ENCODE measurements around the gene ALDH4A1.

ALDH4A1 gene

DNA sequence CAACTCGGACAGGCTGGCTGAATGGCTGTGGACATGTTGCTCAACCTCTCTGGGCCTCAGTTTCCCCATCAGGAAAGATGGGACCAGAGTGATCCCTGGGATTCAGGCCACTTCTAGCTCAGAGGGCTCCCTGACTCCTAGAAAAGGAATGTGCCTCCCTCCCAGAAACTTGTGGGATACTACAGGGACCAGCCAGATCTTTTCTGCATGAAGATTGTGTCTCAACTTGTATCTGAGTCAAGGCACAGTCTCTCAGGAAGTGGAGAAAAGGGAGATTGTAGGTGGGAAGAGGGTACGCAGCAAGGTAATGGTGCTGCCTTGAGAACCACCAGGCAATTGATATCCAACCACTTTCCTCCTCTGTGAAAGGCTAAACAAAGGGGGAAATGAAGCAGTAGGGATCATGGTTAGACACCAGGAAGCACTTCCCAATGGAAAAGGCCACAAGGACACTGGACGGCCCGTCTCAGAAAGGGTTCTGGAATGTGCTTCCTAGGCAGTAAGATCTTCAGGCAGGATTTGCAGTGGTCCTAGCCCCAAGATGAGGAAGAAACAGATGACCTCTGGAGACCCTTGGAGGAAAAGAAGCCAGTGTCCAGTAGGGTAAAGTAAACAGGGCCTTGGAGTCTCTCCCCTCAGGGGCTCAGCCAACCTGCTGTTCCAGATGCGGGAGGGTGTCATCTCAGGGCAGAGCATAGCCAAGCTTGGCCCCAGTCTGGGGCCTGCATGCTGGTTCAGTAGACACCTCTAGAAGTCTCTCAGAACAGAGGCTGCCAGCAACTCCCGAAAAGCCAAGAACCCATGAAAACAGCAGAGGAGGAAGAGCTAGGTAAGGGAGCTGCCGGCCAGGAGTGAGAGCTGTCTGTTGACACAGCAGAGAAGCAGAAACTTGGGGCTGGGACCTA lies 37.3 kb upstream of the ALDH4A1 start:
- DNase-seq (ENCODE audit: low read depth in 2 of 2), result no peak

DNA sequence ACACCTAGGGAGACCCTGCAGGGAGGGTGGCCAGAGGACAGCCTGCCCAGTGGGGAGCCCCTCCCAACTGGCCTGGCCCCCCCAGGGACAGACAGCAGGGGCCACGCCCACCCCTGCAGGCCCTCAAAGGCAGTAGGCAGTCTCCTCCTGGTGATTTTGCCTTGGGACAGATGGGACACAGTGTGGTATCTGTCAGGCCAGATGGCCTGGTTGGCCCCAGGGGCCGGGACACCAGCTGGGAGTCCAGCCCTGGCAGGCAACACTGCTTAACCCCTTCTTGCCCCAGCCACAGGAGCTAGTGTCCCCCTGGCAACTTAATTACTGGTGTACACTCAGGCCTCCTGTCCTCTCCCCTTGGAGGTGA lies 36.3 kb upstream of the ALDH4A1 start:
- DNase-seq (ENCODE audit: low read depth in 2 of 2), result no peak

DNA sequence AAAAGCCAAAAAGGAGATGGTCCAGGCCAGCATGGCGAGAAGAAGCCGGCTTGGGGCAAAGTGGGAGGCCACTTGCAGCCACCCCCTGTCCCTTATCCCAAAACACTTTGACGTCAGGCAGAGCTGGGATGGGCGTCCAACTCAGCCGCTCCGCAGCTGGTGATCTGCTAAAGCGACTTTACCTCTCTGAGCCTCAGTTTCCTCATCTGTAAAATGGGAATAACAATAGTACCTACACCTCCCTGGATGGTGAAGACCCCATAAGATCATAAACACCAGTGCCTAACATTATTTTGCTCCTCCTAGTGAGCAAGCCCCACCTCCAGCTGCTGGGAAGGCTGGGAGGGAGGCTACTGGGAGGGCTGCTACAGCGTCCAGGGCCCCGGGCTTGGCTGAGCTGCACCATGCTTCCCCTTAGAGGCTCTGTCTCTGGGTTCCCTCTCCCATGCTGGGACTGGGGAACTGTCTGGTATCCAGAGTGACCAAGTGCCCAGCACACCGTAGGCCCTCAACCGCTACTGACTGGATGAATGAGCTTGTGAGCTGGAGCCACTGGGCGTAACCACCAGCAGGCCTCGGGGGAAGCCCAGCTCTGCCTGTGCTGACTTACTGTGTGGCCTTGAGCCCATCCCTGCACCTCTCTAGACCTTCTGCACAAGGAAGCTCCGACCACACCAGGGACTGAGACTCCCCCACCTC lies 35.8 kb upstream of the ALDH4A1 start:
- DNase-seq (ENCODE audit: low read depth in 2 of 2), result no peak

DNA sequence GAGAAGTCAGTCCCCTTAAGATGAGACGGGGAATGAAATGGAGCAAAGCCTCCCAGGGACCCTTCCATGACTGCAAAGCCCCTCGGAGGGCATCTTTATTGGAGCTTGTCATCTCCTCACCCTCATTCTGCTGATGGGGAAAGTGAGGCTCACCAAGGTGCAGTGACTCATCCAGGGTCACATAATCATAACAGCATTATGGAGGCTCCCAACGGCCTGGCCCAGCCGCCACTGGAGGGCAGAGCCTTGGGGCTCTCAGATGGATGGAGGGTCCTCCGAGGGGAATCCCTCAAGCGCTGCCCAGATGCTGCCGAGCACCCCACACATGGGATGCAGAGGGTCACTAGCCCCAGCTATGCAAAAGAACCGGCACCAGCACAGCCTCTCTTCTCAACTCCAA lies 35.2 kb upstream of the ALDH4A1 start:
- DNase-seq (ENCODE audit: low read depth in 2 of 2), result no peak

DNA sequence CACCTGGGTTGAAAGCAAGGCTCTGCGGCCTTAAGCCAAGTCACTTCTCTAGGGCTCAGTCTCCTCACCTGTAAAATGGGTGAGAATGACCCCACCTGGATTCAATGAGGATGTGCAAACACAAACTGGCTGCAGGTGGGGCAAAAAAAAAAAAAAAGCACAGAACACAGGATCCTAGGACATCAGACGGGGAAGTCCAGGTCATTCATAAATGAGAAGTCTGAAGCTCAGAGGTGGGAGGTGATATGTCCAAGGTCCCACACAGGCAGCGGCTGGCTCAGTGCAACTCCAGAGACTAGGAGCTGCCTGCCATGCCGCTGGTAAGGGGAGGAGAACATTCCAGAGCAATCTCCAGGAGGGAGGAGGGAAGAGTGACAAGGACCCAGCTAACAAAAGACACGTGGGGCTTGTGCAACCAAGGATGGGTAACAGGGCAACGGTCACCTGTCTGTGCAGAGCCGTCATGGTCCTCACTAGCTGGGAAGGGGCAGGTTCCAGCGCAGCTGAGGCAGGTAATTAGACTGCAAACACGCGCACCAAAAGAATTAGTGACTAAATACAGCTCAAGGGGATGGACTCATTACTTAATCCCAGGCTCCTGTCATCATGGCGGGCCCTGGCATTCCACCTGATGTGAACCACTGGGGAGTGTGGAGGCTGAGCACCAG lies 34.6 kb upstream of the ALDH4A1 start:
- no peak for DNase-seq (ENCODE audit: low read depth in 2 of 2)

DNA sequence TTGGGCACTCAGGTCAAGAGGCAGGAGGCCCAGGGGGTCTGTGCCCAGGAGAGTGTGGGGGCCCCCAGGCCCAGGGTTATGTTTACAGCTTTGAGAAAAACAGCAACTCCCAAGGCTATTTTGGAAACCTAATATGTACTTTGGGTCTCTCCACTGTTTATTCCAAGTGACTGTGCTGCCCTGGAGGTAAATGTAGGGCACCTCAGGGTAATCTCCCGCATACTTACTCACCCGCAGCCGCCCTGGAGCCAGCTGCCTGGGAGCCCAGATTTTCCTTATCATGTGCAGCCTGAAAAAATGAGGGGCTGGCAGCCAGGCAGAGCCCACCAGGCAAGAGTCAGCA lies 34.1 kb upstream of the ALDH4A1 start:
- DNase-seq (ENCODE audit: low read depth in 2 of 2), result no peak

DNA sequence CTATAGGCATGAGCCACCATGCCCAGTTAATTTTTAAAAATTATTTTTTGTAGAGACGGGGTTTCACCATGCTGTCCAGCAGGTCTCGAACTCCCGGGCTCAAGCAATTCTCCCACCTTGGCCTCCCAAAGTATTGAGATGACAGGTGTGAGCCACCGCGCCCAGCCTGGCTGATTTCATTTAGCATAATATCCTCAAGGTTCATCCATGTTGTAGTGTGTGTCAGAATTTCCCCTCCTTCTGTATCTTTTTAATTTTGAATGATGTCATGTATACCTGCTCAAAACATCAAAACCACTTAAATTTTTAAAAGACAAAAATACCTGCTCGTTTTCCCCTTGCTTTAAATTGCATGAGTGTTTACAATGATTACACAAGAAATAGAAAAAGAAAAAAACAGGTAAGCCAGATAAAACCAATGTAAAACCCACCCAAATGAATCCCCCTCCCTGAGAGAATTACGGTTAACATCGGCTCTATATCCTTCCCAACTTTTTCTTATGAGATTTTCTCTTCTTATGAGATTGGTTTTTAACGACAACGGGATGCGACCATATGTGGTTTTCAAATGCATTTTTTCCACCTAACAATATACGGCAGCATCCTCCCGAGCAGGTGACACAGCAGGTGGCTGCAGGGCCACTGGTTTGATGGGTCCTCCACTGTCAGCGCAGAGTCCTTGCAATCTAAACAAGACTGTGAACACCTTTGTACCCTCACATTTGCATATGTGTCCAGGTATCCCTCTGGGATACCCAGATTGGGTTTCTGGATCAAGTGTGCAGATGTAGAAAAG lies 32.0 kb upstream of the ALDH4A1 start:
- DNase-seq (ENCODE audit: low read depth in 2 of 2), result no peak

DNA sequence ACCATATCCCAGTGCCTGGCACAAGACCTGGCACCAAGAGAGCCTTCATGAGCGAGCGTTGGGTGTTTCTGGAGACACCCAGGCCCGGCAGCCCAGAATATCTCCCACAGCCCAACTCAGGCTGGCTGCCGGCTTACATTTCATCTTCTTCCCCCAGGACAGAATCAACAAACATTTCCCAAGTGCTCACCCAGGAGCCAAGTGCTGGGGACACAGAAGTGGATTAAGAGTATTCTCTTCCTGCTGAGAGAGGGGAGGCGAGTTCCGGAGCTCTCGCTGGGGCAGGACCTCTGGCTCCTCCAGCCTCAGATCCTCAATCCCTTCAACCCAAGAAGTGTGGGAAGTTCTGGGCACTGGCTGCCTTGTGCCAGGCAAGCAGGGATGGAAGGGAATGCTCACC lies 30.5 kb upstream of the ALDH4A1 start:
- DNase-seq (ENCODE audit: low read depth in 2 of 2), result no peak

DNA sequence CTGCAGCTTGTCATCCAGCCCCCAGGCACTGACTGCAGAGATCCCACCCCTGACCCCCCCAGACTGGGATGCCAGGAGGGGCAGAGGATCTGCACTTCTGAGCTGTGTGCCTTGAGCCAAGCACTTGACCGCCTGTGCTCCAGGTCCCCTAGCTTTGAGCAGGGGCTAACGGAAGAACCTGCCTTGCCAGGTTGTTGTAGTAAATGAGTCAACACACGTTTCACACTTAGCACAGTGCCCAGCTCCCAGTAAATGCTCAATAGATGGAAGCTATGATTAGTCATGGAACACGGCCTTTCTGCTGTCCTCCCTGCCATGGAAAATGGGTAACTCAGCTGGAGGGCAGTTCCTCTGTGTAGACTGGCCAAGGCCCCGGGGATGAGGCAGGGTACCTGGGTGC lies 30.0 kb upstream of the ALDH4A1 start:
- DNase-seq (ENCODE audit: low read depth in 2 of 2), result no peak

DNA sequence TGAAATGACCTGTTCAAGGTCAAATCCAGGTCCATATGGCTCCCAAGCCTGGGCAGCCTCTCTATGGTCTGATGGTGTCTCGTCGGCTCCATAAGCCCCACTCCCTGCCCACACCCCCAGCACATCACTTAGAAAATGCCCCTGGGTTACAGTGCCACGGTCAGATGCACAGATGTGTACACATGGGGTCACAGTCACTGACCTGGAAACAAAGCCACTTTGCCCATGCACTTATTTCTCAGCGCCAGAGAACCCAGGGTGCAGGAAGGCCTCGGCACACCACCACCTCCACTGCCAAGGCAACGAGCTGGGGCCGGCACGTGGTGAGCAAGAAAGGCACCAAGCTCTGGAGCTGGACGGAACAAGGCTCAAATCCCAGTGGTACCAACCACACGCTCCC lies 29.4 kb upstream of the ALDH4A1 start:
- no peak for DNase-seq (ENCODE audit: low read depth in 2 of 2)

DNA sequence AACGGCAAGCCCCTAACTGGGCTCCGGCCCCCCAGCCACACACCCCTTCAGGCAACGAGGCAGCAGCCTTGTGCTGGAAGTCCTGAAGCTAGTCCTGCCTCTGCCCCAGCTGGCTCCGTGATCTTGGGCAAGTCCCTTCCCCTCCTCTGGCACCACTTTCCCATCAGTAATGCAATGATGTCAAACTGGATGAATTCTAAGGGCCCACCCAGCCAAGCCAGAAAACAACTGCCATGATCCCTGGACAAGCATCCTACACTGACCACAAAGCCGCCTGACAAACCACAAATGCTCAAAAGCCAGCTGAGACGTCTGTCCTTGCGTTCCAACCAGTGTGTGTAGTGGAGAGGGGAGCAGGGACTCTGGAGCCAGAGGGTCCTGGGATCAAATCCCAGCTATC lies 27.3 kb upstream of the ALDH4A1 start:
- DNase-seq (ENCODE audit: low read depth in 2 of 2), result no peak

DNA sequence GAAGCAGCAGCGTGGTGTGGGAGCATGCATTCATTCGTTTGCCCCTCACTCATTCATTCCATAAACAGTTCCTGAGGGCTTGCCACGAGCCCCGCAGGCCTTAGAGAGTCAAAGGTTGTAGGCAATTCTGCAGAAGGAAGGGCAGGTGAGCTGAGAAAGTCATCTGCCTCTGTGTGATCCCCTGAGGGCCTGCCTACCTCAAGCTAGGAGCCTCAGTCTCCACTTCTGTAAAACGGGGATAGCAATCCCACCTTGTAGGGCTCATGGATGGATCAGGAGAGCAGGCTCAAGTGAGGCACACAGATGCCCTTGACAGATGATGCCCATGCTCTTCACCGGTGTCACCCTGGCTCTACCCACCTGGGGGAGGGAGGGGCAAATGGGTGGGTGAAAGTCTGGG lies 26.6 kb upstream of the ALDH4A1 start:
- no peak for DNase-seq (ENCODE audit: low read depth in 2 of 2)

DNA sequence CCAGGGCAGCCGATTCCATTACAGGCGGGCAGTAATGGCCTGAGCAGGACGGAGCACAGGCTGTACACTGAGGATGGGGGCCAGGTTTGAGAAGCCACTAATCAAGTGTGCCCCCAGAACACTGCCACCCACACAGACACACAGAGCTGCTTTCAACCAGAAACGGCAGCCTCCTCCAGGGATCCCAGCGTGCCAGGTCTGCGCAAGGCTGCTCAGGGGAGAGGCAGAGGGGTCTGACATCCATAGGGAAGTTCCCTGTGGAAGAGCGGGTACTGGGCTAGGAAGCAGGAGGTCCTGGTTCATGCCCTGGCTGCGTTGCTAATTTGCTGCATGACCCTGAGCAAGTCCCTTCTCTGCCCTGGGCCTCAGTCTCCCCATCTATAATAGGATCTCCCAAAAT lies 26.1 kb upstream of the ALDH4A1 start:
- DNase-seq (ENCODE audit: low read depth in 2 of 2), result no peak

DNA sequence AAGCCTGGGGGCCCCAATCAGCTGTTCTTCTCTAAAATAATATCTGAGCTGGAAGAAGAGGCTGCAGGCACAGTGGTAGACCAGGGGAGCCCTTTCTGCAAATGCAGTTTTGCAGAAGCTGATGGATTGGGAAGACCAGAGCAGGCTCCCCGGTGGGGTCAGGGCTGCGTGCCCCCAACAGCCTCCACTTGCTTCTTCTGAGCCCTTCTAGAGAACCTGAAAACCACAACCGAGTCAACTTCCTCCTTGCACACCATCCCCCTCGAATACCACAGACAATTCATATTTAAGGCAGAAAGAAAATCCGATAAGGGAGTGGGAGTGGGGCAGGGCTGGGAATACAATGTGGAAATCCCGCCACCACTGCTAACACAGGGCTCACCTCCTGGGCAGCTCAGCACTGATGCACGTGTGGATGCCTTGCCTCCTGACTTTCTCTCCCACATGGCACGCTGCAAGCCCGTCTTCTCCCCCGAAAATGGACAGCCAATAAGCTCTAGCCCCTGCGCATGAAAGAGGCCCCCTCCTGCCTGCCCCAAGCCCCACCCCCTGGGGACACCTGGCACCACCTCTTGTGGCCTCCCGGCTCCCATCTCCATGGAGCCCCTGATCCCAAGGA lies 25.4 kb upstream of the ALDH4A1 start:
- DNase-seq (ENCODE audit: low read depth in 2 of 2), result no peak

DNA sequence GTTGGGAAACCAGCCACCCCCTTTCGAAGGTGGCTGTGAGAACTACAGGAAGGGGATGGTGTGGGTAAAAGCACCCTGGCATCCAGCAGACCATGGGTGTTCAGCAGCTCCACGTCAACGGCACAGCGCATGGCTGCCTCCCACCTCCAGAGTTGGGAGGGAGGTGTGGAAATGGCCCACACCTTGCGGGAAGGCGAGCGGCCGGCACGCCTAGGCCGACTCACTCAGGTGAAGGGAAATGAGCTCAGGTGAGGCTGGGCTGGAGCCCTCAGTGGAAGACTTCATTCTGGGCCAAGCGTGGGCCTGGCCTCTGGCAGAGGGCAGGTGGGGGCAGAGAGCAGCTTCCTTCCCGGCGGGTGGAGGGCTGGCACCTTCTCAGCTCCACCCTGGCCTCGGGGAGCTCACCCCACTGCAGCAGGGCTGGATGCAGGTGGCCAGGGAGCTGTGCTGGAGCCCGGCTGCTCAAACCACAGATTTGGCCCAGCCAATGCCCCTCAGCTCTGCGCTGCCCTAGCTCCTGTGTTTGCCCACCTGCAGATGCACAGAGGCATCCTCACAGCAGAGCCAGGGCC lies 24.8 kb upstream of the ALDH4A1 start:
- no peak for DNase-seq (ENCODE audit: low read depth in 2 of 2)

DNA sequence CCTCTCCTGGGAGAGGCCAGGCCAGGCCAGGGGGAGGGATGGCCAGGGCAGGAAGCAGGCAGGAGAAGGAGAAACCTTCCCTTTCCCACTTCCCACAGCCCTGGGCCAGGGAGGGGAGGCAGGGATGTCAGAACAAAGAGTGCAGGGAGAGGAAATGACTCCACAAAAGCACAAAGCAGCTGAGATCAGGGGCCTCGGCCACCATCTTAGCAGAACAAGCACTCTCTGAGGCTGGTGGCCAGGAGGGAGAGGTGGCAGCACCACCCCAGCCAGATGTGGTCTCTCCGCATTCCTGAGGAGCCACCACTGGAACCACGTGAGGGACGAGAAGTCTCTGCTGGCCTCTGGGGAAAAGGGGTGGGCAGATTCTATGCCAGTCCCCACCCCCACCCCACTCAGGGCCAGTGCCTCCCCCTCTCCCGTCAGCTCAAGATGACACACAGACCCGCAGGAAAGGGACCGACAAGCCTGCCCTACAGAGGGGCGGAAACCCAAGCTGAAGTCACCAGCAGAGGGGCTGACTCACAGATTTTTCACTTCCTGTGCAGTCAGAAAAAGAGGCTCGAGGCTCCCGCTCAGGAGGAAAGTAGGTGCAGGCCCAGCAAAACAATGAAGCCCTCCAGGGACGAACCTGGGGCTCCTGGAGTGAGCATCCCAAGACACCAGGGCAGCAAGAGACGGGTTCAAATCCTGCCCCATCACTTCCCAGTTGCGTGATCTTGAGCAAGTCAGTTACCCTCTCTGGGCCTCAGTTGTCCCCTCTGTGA lies 24.1 kb upstream of the ALDH4A1 start:
- DNase-seq (ENCODE audit: low read depth in 2 of 2), result peak; percentile 71 to 83

DNA sequence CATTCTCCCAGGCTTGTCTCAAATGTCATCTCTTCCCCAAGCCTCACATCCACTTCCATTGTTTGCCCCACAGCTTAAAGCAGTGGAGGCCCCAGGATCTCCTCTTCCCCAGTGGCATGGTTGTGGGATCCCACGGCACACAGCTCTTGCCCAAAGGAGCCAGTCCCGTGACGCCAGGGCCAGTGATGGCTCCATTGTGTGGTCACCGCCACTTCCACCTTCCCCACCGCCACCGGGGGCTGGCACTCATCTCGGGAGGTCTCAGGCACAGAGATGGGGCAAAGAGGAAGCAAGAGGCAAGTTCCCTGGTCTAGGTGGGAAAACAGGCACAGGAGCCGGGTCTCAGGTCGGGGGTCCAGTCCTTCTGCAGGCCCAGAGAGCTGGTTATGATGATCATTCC lies 22.9 kb upstream of the ALDH4A1 start:
- no peak for DNase-seq (ENCODE audit: low read depth in 2 of 2)

DNA sequence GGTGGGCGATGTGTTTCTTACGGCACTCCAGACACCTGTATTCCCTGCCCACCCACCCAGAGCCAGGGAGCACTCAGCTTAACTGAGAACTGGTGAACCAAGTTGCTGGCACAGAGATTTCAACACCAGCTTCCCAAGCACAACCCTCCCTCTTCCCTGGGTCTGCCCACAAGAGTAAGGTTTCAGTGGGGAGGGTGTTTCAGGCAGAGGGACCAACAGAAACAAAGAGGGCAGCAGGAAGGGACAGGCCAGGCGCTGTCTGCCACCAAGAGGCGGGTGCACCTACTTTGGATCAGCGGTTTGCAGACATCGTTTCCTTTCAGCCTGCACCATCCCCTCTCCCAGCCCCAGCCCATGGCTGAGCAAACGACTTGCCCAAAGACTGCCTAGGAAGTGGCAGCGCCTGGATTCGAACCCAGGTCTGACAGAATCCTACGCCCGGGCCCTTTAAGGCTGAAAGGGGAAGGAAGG lies 21.9 kb upstream of the ALDH4A1 start:
- DNase-seq (ENCODE audit: low read depth in 2 of 2), result no peak

DNA sequence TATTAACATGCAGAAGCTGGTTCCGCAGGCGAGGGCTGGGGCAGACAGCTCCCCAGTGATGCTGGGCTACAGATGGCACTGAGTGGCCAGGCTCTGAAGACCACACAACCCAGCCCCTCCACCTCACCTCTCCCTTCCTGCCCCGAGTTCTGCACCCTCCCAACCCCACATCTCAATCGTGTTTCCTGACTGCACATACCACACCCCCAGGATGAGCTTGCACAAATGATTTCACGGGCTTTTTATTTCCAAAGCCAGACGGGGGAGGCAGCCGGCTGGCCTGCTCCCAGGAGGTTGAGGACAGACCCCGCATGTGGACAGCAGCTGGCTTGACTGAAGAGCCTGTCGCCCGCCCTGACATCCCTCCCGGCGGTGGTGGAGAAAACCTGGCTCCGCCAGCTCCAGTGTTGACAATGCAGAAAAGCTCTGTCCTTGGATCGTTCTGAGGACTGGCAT lies 21.4 kb upstream of the ALDH4A1 start:
- no peak for DNase-seq (ENCODE audit: low read depth in 2 of 2)
